Midbrain (tissue), 1 donor: ENCODE measurements around the gene MLLT11.
"Not testable (repeated sequence)": the region's sequence is repeated elsewhere in the genome, so short reads cannot be mapped to it uniquely, and the experiment has no call there.

Source experiments
- DNase-seq: peaks from one replicate; lab custom pipeline; 2025; lab: John Stamatoyannopoulos, UW

Gene MLLT11

DNA sequence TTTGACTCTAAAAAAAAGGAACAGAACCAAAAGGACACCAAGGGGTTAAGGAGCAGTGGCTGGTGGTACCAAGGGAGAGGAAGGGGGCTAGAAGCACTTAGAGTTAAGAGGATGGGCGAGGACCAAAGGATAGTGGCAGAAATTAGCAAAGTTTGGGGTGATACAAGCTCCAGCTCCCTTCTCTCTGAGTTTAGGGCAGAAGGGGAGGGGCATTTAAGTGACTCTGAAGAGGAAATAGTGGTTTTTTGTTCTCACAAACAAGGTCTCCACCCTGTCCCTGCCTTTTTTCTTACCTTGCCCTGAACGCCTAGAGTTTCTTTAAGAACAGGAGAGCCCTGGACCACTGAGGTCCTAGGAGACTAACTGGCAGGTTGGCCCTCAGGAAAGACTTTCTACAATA, 4.0 kb upstream of the MLLT11 start:
- DNase-seq, result no peak

- DNase-seq, result peak; percentile 29
These were observed 1.5 kb upstream of the MLLT11 start for GRCh38 chr1:151058692-151059091.

DNA sequence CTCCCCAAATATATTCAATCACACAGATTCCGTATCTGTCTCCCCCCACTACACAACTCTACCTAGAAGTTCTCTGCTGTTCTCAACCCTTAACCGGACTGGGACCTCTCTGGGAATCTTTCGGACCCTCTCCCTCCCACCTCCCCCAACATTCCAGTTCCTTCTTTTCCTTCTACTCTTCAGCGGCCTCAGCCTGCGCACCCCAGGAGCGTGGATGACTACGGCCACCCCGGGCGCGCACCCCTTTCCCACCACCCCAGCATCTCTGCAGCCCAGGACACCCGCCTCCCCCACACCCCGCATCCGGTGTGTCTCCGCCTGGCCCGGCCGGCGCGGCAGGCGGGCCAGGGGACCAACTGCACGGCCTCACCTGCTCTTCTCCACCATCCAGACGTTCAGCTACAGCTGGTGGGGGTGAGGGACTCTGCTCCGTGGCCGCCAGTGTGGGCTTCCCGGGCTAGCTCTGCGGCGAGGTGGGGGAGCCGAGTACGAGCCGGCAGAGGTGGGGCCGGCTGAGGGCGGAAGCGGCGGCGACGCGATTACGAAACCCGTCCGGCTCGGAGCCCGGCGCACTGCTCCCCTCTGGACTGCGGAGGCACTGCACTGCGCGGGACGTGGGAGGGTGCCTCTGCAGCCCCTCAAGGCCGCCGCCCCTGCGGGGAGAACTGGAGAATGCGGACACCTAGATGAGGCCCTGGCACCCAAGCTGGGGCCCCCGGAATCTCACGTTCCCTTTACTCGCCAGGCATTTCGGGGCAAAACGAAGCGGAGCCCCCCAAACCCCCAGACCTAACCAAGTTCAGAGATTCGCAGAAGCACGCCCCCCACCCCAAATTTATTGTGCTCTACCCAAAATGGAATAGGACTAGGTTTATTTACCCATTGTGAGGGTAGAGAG, 839 bp upstream of the MLLT11 start, which contains the start of gene CDC42SE1:
TSS of gene CDC42SE1 (minus strand) at position 514 of the 898 bp plus-strand sequence. CDS start 3,892 bp downstream, outside the sequence.
- peak; percentile 85 for DNase-seq

DNA sequence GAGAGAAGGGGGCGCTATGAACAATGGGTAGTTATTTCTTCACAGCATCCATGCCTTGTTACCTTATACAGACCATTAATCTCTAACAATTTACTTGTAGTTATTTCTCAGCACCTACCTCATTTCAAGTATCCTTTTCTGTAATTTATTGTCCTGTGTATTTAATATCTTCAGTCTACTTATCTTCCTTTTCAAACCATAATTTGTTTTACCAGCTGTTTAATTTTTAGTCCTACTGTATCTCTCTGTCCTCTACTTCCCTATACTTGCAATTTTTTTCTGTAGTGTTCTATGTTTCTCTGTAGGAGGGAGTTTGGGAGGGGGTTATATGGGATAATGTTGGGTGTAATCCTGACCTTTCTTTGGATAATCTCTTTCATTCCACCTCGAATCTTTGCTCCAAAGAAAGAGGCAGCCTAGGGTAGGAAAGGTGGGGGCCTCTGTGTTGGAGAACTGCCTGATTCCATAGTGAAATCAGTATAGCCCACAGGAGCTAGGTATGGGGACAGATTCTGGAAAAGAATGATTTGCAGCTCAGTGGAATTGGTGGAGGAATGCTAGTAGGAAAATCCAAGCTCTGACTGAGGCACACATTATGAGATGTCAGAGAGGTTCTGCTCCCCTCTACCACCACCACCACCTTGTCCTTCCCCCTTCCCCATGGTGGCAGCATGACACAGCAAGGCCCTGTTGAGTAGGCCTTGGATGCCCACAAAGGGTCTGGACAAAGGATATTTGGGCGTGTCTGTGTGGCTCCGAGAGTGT, 642 bp downstream of the MLLT11 start:
- DNase-seq, result no peak

DNA sequence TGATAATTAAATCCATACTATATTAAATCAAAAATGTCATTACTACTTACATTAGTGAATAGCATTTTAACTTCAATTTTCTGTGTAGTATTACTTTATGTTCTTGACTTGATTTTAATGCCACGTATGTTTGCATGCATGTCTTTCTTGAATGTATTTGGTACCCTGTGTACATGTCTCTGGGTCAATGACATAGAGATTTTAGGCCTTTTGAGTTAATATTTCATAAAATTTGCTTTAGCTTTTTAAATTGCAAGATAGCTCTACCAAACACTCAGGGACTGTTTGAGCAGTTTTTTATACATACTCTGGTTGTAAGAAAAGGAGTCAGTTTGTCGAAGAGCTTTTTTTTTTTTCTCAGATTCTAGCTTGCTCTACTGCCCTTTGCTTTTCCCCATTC, 1.5 kb downstream of the MLLT11 start:
- no peak for DNase-seq

DNA sequence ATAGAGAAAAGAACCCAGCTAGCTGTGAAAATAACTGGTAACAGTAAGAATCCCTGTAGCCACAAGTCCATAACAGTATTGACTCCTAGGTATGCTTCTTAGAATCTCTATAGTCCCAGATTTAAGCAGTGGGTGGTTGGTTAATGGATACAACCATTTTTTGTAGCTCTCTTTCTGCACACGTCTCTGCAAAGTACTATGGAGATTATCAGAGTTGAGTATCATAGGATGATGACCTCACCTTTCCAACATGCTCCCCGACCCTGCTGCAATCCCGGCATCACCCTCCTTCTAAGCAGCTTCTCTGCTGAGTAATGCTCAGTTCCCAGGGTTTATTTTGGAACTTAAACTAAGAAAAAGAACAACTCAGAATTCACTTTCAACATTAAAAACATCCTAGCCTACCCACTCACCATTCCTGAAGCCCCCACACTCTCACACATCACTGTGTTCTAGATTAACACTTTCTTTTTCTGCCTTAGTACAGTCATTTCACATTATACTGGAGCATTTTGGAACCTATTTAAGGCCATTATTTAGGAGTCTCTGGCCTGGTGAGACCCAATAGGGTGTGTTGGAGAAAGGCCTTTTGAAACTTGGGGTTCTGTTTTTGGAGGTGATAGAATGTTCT, 2.7 kb downstream of the MLLT11 start:
- DNase-seq, result no peak

DNA sequence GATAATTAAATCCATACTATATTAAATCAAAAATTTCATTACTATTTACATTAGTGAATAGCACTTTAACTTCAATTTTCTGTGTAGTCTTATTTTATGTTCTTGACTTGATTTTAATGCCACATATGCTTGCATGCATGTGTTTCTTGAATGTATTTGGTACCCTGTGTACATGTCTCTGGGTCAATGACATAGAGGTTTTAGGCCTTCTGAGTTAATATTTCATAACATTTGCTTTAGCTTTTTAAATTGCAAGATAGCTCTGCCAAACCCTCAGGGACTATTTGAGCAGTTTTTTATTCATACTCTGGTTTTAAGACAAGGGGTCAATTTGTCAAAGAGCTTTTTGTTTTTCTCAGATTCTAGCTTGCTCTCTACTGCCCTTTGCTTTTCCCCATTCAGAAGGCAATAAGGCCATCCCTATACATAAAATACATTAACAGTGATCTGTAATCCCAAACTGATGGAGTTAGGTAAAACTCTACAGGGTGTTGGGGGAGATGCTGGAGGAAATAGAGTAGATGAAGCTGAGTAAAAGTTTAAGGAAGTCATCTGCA, 5.0 kb downstream of the MLLT11 start:
- no peak for DNase-seq

DNA sequence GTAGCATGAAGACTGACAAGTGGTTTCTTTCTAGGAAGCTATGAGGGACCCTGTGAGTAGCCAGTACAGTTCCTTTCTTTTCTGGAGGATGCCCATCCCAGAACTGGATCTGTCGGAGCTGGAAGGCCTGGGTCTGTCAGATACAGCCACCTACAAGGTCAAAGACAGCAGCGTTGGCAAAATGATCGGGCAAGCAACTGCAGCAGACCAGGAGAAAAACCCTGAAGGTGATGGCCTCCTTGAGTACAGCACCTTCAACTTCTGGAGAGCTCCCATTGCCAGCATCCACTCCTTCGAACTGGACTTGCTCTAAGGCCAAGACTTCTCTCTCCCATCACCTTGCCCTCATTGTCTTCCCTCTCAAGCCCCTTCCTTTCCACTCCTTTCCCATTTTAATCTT, 7.0 kb downstream of the MLLT11 start:
- DNase-seq, result no peak

- DNase-seq, result no peak
These were observed 8.9 kb downstream of the MLLT11 start for GRCh38 chr1:151069103-151069486.

- DNase-seq, result peak; percentile 94
These were observed 10.5 kb downstream of the MLLT11 start, which contains the start of gene GABPB2 for GRCh38 chr1:151070474-151071276. TSS of gene GABPB2 (plus strand) at chr1:151070761. CDS start at chr1:151088190, 17,429 bp downstream.

DNA sequence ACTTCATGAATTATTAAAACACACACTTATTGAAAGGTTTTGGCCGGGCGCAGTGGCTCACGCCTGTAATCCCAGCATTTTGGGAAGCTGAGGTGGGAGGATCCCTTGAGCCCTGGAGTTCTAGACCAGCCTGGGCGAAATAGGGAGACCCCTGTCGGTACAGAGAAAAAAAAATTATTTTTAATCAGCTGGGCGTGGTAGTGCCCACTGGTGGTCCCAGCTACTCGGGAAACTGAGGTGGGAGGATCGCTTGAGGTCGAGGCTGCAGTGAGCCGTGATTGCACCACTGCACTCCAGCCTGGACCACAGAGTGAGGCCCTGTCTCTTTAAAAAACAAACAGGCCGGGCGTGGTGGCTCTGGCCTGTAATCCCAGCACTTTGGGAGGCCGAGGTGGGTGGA, 12.0 kb downstream of the MLLT11 start:
- DNase-seq, result no peak

DNA sequence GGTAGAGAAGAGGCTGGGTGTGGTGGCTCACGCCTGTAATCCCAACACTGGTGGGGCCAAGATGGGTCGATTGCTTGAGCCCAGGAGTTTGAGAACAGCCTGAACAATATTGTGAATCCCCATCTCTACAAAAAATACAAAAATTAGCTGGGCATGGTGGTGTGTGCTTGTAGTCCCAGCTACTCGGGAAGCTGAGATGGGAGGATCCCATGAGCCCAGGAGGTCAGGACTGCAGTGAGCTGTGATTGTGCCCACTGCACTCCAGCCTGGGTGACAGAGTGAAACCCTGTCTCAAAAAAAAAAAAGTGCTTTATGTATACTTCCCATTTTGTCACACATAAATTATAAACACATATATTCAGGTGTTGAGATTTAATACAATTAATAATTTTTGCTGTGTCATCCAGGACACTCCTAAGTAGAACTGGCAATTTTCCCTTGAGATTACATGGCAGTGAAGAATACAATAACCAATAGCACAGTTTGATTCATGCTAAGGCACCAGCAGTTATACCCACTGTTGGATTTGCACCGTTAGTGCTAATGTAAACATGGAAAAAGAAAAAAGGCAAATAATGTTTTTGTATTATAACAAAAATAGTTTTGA, 25.9 kb downstream of the MLLT11 start:
- DNase-seq, result no peak

DNA sequence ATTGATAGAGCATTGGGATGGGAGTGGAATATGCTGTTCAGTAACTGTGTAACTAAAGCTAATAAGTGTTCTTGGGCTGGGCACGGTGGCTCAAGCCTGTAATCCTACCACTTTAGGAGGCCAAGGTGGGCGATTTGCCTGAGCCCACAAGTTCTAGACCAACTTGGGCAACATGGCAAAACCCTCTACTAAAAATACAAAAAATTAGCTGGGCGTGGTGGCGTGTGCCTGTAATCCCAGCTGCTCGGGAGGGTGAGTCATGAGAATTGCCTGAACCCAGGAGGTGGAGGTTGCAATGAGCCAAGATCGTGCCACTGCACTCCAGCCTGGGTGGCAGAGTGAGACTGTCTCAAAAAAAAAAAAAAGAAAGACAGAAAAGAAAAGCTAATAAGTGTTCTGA, 37.2 kb downstream of the MLLT11 start:
- DNase-seq, result not testable (repeated sequence)

GRCh38 chr1:151098126-151098525, 37.9 kb downstream of the MLLT11 start:
- no peak for DNase-seq

- DNase-seq, result no peak
These were observed 44.4 kb downstream of the MLLT11 start for GRCh38 chr1:151104630-151105029.

GRCh38 chr1:151106894-151107293, 46.7 kb downstream of the MLLT11 start:
- no peak for DNase-seq

DNA sequence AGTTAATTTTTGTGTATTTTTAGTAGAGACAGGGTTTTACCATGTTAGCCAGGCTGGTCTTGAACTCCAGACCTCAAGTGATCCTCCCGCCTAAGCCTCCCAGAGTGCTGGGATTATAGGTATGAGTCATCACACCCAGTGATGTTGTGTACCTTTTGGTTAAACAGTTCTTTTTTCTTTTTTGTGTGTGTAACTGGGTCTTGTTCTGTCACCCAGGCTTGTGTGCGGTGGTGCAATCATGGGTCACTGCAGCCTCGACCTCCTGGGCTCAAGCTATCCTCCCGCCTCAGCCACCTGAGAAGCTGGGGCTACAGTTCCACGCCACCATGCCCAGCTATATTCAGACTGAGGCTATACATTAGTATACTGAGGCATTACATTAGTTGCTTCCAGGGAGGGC, 48.1 kb downstream of the MLLT11 start:
- DNase-seq, result no peak

GRCh38 chr1:151113877-151114276, 53.7 kb downstream of the MLLT11 start:
- no peak for DNase-seq
